NB4 (cell line): ENCODE data around the gene USP9X.
A peak's percentile ranks its signal among the peaks of the same experiment; 100 is the strongest.

ENCODE experiments used
- DNase-seq: peaks from one replicate; pipeline ENCODE4 v3.0.0; 2010; ENCODE audit warnings: low read depth
- H3K4me3 ChIP-seq: one replicate; pipeline ENCODE4 v1.5.1; 2011; ENCODE audit warnings: mild to moderate bottlenecking, low read depth, low read length, moderate library complexity
- CTCF ChIP-seq: IDR thresholded peaks from one replicate; pipeline ENCODE4 v1.5.1; 2012; ENCODE audit warnings: low read depth, low read length
- MAX ChIP-seq: IDR thresholded peaks from 2 replicates; pipeline ENCODE4 v1.6.1; 2011; ENCODE audit warnings: low read depth, low read length
- MYC ChIP-seq: IDR thresholded peaks from 2 replicates; pipeline ENCODE4 v1.6.1; 2011; ENCODE audit warnings: low read depth, low read length
- POLR2A ChIP-seq: IDR thresholded peaks from 2 replicates; pipeline ENCODE4 v1.6.1; 2011; ENCODE audit warnings: mild to moderate bottlenecking; ENCODE audit not compliant: insufficient read length; ENCODE audit errors: extremely low read depth

USP9X gene

GRCh38 chrX:41257801-41258200, 172.6 kb downstream of the USP9X start:
- TF ChIP-seq MAX (no peak), MYC (no peak), POLR2A (no peak), CTCF (no peak)
- no peak overlapping the region for H3K4me3 ChIP-seq
- no peak for DNase-seq

- TF ChIP-seq MYC (no peak), CTCF (no peak), POLR2A (no peak), MAX (no peak)
- DNase-seq = no peak
- H3K4me3 ChIP-seq = no peak overlapping the region
Measured at GRCh38 chrX:41258226-41258625, 173.0 kb downstream of the USP9X start.

GRCh38 chrX:41258871-41259270, 173.6 kb downstream of the USP9X start:
- no peak for DNase-seq
- TF ChIP-seq MYC (no peak), POLR2A (no peak), CTCF (no peak), MAX (no peak)
- no peak overlapping the region for H3K4me3 ChIP-seq

GRCh38 chrX:41259516-41259915, 174.3 kb downstream of the USP9X start:
- H3K4me3 ChIP-seq = no peak overlapping the region
- DNase-seq = no peak
- TF ChIP-seq POLR2A (no peak), MAX (no peak), MYC (no peak), CTCF (no peak)

- peak; percentile 14 for DNase-seq
- H3K4me3 ChIP-seq = no peak overlapping the region
- TF ChIP-seq POLR2A (no peak), CTCF (no peak), MAX (no peak), MYC (no peak)
Measured at GRCh38 chrX:41265615-41266014, 180.4 kb downstream of the USP9X start.

GRCh38 chrX:41273638-41274037, 188.4 kb downstream of the USP9X start:
- H3K4me3 ChIP-seq = no peak overlapping the region
- DNase-seq = no peak
- TF ChIP-seq MYC (no peak), POLR2A (no peak), MAX (no peak), CTCF (no peak)
